ENCODE data around the gene PRKCQ.

DNA sequence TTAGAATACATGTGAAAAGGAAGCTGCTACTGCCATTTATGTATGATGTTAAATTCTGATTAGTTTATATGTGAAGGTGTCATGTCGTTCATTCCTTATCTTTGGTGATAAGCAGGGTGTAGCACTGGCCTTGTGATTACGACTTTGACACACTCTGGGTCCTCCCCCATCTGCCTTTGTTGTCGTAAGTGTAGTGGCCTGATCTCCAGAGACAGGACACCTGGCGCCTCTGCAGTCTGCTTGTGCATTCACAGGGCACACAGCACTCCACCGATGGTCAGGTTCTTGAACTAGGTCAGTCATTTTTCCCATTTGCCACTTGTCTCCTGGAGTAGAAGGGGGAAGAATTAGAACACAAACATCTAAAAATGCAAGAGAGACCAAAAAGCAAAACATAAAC lies 186.0 kb downstream of the PRKCQ start:
- TF ChIP-seq, protein P1, sequence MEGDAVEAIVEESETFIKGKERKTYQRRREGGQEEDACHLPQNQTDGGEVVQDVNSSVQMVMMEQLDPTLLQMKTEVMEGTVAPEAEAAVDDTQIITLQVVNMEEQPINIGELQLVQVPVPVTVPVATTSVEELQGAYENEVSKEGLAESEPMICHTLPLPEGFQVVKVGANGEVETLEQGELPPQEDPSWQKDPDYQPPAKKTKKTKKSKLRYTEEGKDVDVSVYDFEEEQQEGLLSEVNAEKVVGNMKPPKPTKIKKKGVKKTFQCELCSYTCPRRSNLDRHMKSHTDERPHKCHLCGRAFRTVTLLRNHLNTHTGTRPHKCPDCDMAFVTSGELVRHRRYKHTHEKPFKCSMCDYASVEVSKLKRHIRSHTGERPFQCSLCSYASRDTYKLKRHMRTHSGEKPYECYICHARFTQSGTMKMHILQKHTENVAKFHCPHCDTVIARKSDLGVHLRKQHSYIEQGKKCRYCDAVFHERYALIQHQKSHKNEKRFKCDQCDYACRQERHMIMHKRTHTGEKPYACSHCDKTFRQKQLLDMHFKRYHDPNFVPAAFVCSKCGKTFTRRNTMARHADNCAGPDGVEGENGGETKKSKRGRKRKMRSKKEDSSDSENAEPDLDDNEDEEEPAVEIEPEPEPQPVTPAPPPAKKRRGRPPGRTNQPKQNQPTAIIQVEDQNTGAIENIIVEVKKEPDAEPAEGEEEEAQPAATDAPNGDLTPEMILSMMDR (IDR thresholded peaks at IDR 0.05): no peak
- no peak for TF ChIP-seq POLR2A (IDR thresholded peaks at IDR 0.05)
